ENCODE data around the gene CUL4A. TPM values are rescaled to one million over a fixed set of nuclear protein-coding genes. Genes with fewer than 3 reads are reported as not detected.
"Not testable (repeated sequence)": the region's sequence is repeated elsewhere in the genome, so short reads cannot be mapped to it uniquely, and the experiment has no call there.

Gene CUL4A
- total RNA-seq, result 208 TPM

DNA sequence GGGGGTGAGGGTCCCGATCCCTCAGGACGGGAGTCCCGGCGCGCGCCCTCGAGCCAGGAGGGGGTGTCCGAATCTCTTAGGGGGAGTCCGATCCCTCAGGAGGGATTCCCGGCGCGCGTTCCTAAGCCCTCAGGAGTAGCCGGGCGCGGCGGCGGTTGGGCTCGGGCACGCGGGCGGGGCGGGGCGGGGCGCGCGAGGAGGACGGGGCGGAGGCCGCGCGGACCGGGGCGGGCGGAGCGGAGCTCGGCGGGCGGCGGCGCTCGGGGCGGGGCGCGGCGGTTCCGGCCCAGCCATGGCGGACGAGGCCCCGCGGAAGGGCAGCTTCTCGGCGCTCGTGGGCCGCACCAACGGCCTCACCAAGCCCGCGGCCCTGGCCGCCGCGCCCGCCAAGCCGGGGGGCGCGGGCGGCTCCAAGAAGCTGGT is at the start of gene CUL4A:
CUL4A (plus strand) TSS at position 278 of the 423 bp plus-strand sequence; CDS start at position 293, 15 bp downstream.
- Histone ChIP-seq H3K4me1 (peaks cover 3 to 45% of the 10 kb centered on the region in 2 donors), H3K9me3 (no peaks in the 10 kb centered on the region), H3K4me3 (peak within 1 kb of the TSS; percentile 98 to 99), H3K36me3 (peaks cover 0 to 3% of the 10 kb centered on the region in 2 donors), H3K27ac (peak within 1 kb of the TSS; percentile 98), H3K27me3 (no peaks in the 10 kb centered on the region)
- TF ChIP-seq, protein P1, sequence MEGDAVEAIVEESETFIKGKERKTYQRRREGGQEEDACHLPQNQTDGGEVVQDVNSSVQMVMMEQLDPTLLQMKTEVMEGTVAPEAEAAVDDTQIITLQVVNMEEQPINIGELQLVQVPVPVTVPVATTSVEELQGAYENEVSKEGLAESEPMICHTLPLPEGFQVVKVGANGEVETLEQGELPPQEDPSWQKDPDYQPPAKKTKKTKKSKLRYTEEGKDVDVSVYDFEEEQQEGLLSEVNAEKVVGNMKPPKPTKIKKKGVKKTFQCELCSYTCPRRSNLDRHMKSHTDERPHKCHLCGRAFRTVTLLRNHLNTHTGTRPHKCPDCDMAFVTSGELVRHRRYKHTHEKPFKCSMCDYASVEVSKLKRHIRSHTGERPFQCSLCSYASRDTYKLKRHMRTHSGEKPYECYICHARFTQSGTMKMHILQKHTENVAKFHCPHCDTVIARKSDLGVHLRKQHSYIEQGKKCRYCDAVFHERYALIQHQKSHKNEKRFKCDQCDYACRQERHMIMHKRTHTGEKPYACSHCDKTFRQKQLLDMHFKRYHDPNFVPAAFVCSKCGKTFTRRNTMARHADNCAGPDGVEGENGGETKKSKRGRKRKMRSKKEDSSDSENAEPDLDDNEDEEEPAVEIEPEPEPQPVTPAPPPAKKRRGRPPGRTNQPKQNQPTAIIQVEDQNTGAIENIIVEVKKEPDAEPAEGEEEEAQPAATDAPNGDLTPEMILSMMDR (IDR thresholded peaks at IDR 0.05), result no peak
- peak in 1 of 2 donors; percentile 87 for DNase-seq (ENCODE audit: low spot score in 2 of 2)
- intact Hi-C loops (cut with DNase I), result loop anchor here (1.0 to 5.0 kb wide), 5 partner anchors 88 to 522 kb away; partner anchors contain the start of genes DCUN1D2, GRTP1 and LAMP1

DNA sequence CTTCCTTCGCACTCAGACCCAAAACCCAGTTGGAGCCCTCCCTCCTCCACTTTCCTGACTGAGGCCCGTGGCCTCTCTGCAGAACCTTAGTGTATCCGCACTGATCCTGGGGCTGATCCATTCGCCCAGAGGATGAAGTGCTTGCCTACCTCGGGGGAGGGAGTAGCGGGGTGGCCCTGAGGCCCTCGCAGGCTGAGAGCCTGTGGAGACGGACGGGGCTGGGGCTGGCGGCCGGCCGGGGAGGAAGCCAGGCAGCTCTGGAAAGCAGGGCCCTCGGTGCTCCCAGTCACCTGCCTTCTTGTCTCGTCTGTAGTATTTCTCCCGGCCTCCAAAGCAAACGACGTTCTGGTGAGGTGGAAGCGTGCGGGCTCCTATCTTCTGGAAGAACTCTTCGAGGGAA is 49.7 kb upstream of the CUL4A start:
- TF ChIP-seq, protein P1 (IDR thresholded peaks at IDR 0.05), result no peak
- no peak for DNase-seq (ENCODE audit: low spot score in 2 of 2)
- Histone ChIP-seq H3K27ac (no peak overlapping the region), H3K4me1 (no peaks in the 10 kb centered on the region), H3K27me3 (no peaks in the 10 kb centered on the region), H3K36me3 (no peaks in the 10 kb centered on the region), H3K4me3 (no peak overlapping the region), H3K9me3 (no peaks in the 10 kb centered on the region)
- intact Hi-C loops (cut with DNase I), result loop anchor here (10.0 kb wide), 1 partner anchor 575 kb away; the partner anchor contains the start of gene TUBGCP3

DNA sequence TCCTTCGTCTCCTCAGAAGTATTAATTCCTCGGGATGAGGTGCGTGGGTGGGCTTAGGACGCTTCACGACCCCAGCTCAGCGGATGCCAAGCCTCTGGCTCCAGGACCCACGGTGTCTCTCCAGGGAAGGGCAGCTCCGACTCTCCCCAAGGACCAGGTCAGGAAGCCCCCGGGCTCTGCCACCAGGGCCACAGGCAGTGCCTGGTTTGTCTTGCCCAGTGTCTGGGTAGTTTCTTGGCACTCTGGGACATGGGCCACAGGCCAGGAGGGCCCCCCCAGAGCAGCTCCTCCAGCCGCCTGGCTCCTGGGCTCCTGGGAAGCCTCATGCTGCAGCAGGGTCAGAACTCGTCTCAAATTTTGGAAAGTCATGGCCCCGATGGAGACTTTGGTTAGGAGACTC is 48.4 kb upstream of the CUL4A start:
- no peak overlapping the region for H3K27ac ChIP-seq
- no peaks in the 10 kb centered on the region for H3K27me3 ChIP-seq
- TF ChIP-seq, protein P1 (IDR thresholded peaks at IDR 0.05), result no peak
- no peak for DNase-seq (ENCODE audit: low spot score in 2 of 2)
- H3K36me3 ChIP-seq, result no peaks in the 10 kb centered on the region
- no peak overlapping the region for H3K4me3 ChIP-seq
- intact Hi-C loops (cut with DNase I), result no loop called here
- H3K9me3 ChIP-seq, result no peaks in the 10 kb centered on the region
- no peaks in the 10 kb centered on the region for H3K4me1 ChIP-seq

GRCh38 chr13:113161433-113161832 is 48.0 kb upstream of the CUL4A start:
- H3K4me1 ChIP-seq, result no peaks in the 10 kb centered on the region
- DNase-seq (ENCODE audit: low spot score in 2 of 2), result peak in 1 of 2 donors; percentile 38
- no peaks in the 10 kb centered on the region for H3K27me3 ChIP-seq

GRCh38 chr13:113161975-113162374 is 47.4 kb upstream of the CUL4A start:
- intact Hi-C loops (cut with DNase I); H3K4me3 ChIP-seq; H3K27me3 ChIP-seq; DNase-seq (ENCODE audit: low spot score in 2 of 2); H3K9me3 ChIP-seq; H3K36me3 ChIP-seq; H3K27ac ChIP-seq; H3K4me1 ChIP-seq: not testable (repeated sequence)

More at GRCh38 chr13:113161433-113161832, 48.0 kb upstream of the CUL4A start:
- Histone ChIP-seq H3K36me3 (no peaks in the 10 kb centered on the region), H3K9me3 (no peaks in the 10 kb centered on the region), H3K27ac (no peak overlapping the region), H3K4me3 (no peak overlapping the region)
- intact Hi-C loops (cut with DNase I), result no loop called here
- TF ChIP-seq, protein P1 (IDR thresholded peaks at IDR 0.05), result no peak

GRCh38 chr13:113162783-113163685 is 46.4 kb upstream of the CUL4A start:
- Histone ChIP-seq H3K4me3 (no peak overlapping the region), H3K27ac (no peak overlapping the region), H3K36me3 (no peaks in the 10 kb centered on the region), H3K9me3 (no peaks in the 10 kb centered on the region), H3K4me1 (no peaks in the 10 kb centered on the region), H3K27me3 (no peaks in the 10 kb centered on the region)
- TF ChIP-seq, protein P1 (IDR thresholded peaks at IDR 0.05), result no peak
- DNase-seq (ENCODE audit: low spot score in 2 of 2), result peak in 1 of 2 donors; percentile 46
- intact Hi-C loops (cut with DNase I), result no loop called here
